DMS53 treated with DMSO at 0.1 percent for 48 hours (cell line): Measurements from ENCODE around the gene TRAPPC2.
"Not testable (repeated sequence)": the region's sequence is repeated elsewhere in the genome, so short reads cannot be mapped to it uniquely, and the experiment has no call there.

Experiments
- DNase-seq: peaks from one replicate; lab custom pipeline; 2025; ENCODE audit not compliant: unreplicated experiment; lab: John Stamatoyannopoulos, UW

The TRAPPC2 gene

DNA sequence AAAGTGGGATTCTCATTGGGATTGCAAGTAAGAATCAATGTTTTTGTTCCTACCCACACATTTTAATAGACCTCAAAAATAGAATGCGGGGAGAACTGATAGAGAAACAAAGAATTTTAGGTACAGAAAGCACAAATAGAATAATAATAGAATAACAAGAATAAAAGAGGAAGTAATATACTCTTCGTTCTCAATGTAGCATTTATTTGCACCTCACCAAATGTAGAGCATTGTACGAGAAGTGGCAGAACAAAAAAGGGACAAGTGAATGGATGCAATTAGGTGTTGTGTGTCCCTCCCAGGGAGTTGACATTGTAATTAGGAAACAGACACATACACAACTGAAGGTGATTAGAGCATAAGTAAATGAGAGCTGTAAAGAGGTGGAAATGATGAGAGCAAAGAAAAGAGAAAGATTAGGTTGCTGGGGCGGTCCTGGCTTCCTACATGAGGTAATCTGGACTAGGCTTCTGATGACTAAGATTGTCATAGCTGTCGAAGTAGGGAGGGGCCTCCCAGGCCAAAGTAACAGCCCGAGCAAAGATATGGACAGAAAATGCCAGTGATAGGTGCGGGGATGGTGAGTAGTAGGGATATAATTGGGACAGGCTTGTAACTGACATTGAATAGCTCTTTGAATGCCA is 35.1 kb downstream of the TRAPPC2 start:
- no peak for DNase-seq

DNA sequence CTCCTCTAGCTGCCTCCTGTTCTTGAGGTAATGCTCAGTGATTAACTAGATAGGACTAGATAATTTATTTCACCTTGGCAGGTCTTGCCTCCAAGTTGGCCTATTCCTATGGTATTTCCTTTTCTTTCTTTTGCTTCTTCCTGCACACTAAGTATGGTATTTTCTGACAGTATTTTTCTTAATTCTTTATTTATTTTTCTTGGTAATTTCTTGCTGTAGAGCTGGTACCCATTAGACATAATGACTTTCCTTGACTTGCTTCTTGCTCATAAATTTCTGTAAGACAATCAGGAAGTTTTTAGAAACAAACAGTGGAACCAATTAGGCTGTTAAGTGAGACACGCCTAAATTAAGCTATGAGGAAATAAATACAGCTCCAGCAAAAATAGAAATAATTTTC is 36.0 kb downstream of the TRAPPC2 start:
- DNase-seq: no peak

GRCh38 chrX:13697976-13698375 is 36.4 kb downstream of the TRAPPC2 start:
- DNase-seq: no peak

DNA sequence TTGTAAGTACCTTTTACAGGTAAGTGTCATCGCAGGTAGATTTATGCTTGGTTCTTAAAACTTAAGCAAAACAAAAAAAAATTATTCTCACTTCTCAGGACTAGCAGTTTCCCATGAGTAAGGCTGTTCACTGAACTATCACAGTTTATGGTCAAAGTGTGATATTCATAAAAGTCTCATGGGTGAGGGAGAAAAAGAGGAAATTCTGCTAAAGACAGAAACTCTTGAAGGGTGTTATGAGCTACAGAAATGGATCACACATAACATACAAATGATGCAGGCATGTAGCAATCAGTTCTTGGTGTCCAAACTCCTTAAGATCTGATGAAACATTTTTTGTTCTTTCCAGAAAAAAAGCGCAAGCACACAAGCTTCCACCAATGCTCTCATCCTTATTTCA is 37.0 kb downstream of the TRAPPC2 start:
- DNase-seq: no peak

GRCh38 chrX:13695601-13696115 is 38.8 kb downstream of the TRAPPC2 start:
- no peak for DNase-seq

DNA sequence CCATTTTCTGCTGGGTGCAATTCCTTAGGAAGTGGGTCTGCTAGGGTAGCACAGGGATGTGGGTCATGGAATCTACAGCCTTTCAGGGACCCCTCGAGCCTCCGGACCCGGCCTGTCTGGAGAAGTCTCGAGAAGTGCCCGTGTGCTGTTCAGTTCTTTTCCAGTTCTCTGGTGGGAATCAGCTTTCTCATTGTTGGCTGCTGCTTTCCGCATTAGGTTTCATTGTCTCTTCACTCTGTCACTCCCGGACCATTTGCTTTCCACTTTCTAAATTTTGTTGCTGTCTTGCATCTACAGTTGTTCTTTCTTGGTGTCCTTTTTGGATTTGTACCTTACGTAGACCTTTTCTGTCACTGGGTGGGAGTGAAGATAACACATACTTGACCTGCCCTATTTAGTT is 39.4 kb downstream of the TRAPPC2 start:
- no peak for DNase-seq

DNA sequence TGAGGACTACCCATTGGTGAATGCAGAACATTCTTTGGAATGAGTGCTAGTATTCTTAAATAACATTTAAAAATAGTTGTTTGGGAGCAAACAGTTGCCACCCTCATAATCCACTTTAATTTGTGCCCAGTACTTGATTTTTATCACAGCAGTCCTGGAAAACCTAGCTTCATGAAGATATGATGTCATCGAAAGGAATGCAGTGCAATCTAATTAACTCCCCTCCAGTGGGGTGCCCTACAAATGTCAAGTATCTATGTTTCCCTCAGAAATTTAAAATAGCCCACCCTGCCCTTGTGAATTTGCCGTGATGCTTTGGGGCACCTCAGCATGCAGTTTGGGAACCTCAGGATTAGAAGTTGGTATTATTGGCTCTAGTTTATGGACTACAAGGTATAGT is 40.1 kb downstream of the TRAPPC2 start:
- no peak for DNase-seq

DNA sequence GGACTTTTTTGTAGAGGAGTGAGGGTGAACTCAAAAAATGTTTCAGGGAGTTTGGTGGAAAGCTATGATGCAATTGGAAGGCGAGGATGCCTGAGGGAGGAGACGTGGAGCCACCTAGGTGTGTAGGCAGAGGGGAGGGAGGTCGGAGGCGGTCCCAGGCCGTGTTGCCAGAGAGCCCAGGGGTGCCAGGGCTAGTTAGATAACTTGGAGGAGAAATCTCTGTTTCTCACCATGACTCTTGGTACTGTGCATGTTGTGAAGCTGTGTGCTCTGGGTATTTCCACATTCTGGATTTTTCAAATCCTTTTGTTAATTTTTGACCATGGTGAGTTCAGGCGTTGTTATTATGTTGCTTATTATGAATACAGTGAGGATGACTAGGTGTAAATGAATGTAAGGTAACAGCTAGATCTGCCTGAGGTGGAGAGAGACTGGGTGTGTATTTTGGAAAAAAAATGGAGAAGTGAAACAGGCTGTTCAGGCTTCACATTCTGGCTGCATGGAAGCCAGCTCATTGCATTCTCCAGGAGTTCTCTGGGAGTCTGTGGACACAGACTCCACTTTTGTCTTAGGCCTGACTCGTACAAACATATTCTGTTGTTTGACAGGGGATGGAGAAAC is 41.0 kb downstream of the TRAPPC2 start:
- no peak for DNase-seq

- no peak for DNase-seq
Measured at GRCh38 chrX:13692771-13693231, 41.6 kb downstream of the TRAPPC2 start.

GRCh38 chrX:13691841-13692371 is 42.5 kb downstream of the TRAPPC2 start:
- DNase-seq: no peak

DNA sequence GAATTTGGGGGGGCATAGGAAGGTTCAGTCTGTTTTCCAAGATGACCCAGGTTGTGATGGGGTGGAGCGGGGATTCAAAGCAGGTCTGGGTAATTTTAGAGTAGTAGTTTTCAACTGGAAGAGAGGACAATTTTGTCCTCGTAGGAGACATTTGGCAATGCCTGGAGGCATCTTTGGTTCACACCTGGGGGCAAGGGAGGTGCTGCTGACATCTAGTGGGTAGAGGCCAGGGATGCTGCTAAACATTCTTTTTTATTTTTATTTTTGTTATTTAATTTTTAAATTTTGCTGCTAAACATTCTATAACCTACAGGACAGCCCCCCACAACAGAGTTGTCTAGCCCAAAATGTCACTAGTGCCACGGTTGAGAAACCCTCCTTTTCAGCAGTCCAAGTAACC is 43.6 kb downstream of the TRAPPC2 start:
- no peak for DNase-seq

GRCh38 chrX:13689741-13690211 is 44.6 kb downstream of the TRAPPC2 start:
- DNase-seq: no peak

DNA sequence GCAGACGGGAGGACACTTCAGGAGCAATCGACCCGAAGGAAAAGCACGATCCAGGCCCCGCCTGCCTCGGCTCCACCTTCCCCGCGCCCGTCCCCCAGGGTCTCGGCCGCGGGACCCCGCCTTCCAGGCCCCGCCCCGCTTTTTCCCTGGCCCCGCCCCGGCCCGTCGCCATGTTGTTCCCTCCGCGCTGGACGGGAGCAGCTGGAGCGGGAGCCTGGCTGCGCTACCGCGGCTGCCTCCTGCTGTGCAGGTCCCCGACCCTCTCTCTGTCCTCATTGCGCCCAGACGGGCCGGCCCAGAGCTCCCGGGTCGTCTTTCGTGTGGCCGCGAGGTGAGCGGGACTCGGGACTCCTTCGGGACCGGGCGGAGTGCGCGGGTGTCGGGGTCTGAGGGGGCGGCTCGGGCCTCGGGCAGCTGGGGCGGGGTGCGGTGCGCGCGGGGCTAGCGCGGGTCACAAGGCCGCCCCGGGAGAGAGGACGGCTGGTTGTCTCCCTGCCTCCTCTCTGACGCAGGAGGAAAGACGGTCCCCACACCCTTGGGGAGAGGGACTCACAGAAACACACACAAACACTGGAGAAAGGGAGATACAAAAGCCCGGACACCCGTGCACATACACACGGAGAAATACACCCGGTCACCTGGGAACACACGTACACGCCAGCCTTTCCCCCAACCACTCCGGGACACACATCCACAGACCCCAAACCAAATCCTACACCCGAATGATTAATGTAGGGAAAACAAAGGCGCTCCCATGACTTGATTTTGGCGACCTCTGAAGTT is 45.3 kb downstream of the TRAPPC2 start, which contains the start of gene RAB9A:
RAB9A (plus strand) TSS at position 171 of the 783 bp plus-strand sequence. CDS start 19,619 bp downstream, outside the sequence.
- peak; percentile 11 for DNase-seq

- DNase-seq: no peak
Measured at GRCh38 chrX:13688384-13688957, 45.9 kb downstream of the TRAPPC2 start.

GRCh38 chrX:13687203-13687602 is 47.2 kb downstream of the TRAPPC2 start:
- DNase-seq: no peak

DNA sequence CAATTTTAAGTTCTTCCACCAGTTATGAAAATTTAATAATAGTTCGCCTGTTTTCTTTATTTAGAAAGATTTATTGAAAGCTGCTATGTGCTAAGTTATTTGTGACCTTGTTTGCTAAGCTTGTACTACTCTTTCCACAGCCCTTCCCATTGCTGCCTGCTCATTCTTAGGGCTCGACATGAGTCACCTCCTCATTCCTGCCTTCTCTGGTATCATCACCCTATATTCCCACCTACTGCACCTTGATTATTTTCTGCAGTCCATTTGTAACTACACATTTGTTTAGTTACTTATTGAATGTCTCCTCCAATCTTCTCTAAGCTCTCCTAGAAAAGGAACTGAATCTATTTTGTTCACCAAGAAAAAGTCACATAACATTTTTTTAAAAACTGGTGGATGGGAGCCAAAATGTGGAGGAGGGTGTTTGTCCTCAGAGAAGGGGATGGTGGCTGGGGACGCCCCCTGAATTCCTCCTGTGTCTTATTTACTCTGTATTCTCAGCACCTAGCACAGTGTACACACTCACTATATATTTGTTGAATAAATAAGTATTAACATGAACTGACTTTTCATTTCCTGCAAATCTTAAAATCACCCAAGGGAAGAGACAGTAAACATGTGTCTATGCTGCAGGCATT is 49.2 kb downstream of the TRAPPC2 start:
- no peak for DNase-seq

- DNase-seq: no peak
Measured at GRCh38 chrX:13684361-13684760, 50.1 kb downstream of the TRAPPC2 start.

GRCh38 chrX:13681595-13681994 is 52.8 kb downstream of the TRAPPC2 start:
- DNase-seq: no peak

GRCh38 chrX:13679700-13680099 is 54.7 kb downstream of the TRAPPC2 start:
- DNase-seq: not testable (repeated sequence)

GRCh38 chrX:13676885-13677284 is 57.5 kb downstream of the TRAPPC2 start:
- DNase-seq: no peak
